Vagina (tissue), 2 donors: ENCODE measurements around the gene CCDC8.

Experiments used
- CTCF ChIP-seq, 3 experiments: fragments of 450-650 bp in 2 of 3; fragments of 200-600 bp in 1 of 3; sonication (generic) in 1 of 3; IDR thresholded peaks; one replicate each; pipeline ENCODE4 v1.5.1; 2017 to 2019; ENCODE audit warnings: antibody characterized with exemption in 3 of 3, mild to moderate bottlenecking in 2 of 3, moderate library complexity in 2 of 3
- POLR2AphosphoS5 ChIP-seq, 2 donors: sonication (generic); formaldehyde crosslinking; IDR thresholded peaks; one replicate each; pipeline ENCODE4 v1.9.0; 2017; ENCODE audit warnings: antibody characterized with exemption in 2 of 2, mild to moderate bottlenecking in 2 of 2, low read depth in 1 of 2; ENCODE audit not compliant: insufficient read depth in 1 of 2

GRCh38 chr19:46411088-46411924, 2.1 kb downstream of the CCDC8 start:
- TF ChIP-seq CTCF (IDR thresholded peaks at IDR 0.05) (no peak), POLR2AphosphoS5 (IDR thresholded peaks at IDR 0.05; ENCODE audit: insufficient read depth in 1 of 2, low read depth in 1 of 2) (no peak)
